Measurements from ENCODE around the gene PTPN21.

Gene PTPN21

GRCh38 chr14:88424573-88424972 lies 130.2 kb downstream of the PTPN21 start:
- TF ChIP-seq PPARA (CRISPR knock-in tag; IDR thresholded peaks at IDR 0.05; ENCODE audit: borderline replicate concordance) (no peak), ISL1 (CRISPR knock-in tag; IDR thresholded peaks at IDR 0.05) (peak; percentile 40; the same call in 1 of the 2 replicates)
- ATAC-seq, result peak; percentile 73

GRCh38 chr14:88422919-88423650 lies 131.7 kb downstream of the PTPN21 start:
- no peak for TF ChIP-seq SNAI2 (CRISPR knock-in tag; IDR thresholded peaks at IDR 0.05)
- TF ChIP-seq TCF4 (CRISPR knock-in tag; IDR thresholded peaks at IDR 0.05; ENCODE audit: borderline replicate concordance), result no peak
- TF ChIP-seq ESRRG (CRISPR knock-in tag; IDR thresholded peaks at IDR 0.05), result no peak
- TF ChIP-seq RARB (CRISPR knock-in tag; IDR thresholded peaks at IDR 0.05), result no peak
- no peak for TF ChIP-seq ARNTL (CRISPR knock-in tag; IDR thresholded peaks at IDR 0.05; ENCODE audit: borderline replicate concordance, low read depth)
- TF ChIP-seq ZNF70 (CRISPR knock-in tag; IDR thresholded peaks at IDR 0.05), result no peak
- no peak for TF ChIP-seq CSDC2 (CRISPR knock-in tag; IDR thresholded peaks at IDR 0.05)
- TF ChIP-seq TOX (CRISPR knock-in tag; IDR thresholded peaks at IDR 0.05; ENCODE audit: borderline replicate concordance), result no peak
- no peak for TF ChIP-seq ZFP3 (CRISPR knock-in tag; IDR thresholded peaks at IDR 0.05)
- TF ChIP-seq CREB5 (CRISPR knock-in tag; IDR thresholded peaks at IDR 0.05; ENCODE audit: low read depth), result no peak
- no peak for TF ChIP-seq BACH2 (CRISPR knock-in tag; IDR thresholded peaks at IDR 0.05; ENCODE audit: borderline replicate concordance)
- no peak for TF ChIP-seq ZNF8 (CRISPR knock-in tag; IDR thresholded peaks at IDR 0.05)
- no peak for TF ChIP-seq POU6F1 (CRISPR knock-in tag; IDR thresholded peaks at IDR 0.05; ENCODE audit: borderline replicate concordance, low read depth)
- no peak for TF ChIP-seq PPARA (CRISPR knock-in tag; IDR thresholded peaks at IDR 0.05; ENCODE audit: borderline replicate concordance)
- TF ChIP-seq GLIS3 (CRISPR knock-in tag; IDR thresholded peaks at IDR 0.05), result no peak
- ATAC-seq, result peak; percentile 50; the same call in 2 of the 3 replicates

GRCh38 chr14:88422047-88422446 lies 132.8 kb downstream of the PTPN21 start:
- TF ChIP-seq TSHZ2 (CRISPR knock-in tag; IDR thresholded peaks at IDR 0.05) (no peak), ZFP30 (CRISPR knock-in tag; IDR thresholded peaks at IDR 0.05) (no peak), PPARA (CRISPR knock-in tag; IDR thresholded peaks at IDR 0.05; ENCODE audit: borderline replicate concordance) (no peak), RARB (CRISPR knock-in tag; IDR thresholded peaks at IDR 0.05) (no peak), ARNTL (CRISPR knock-in tag; IDR thresholded peaks at IDR 0.05; ENCODE audit: borderline replicate concordance, low read depth) (no peak), ZNF8 (CRISPR knock-in tag; IDR thresholded peaks at IDR 0.05) (no peak)
- no peak for ATAC-seq

GRCh38 chr14:88421286-88421685 lies 133.5 kb downstream of the PTPN21 start:
- ATAC-seq, result no peak
- TF ChIP-seq ISL1 (CRISPR knock-in tag; IDR thresholded peaks at IDR 0.05) (peak; percentile 49; the same call in 1 of the 2 replicates), ZNF70 (CRISPR knock-in tag; IDR thresholded peaks at IDR 0.05) (no peak)

- no peak for ATAC-seq
- TF ChIP-seq ISL1 (CRISPR knock-in tag; IDR thresholded peaks at IDR 0.05), result no peak
- TF ChIP-seq OSR1 (CRISPR knock-in tag; IDR thresholded peaks at IDR 0.05), result no peak
- no peak for TF ChIP-seq ZC3H10 (CRISPR knock-in tag; IDR thresholded peaks at IDR 0.05)
- no peak for TF ChIP-seq ZNF70 (CRISPR knock-in tag; IDR thresholded peaks at IDR 0.05)
- no peak for TF ChIP-seq RARB (CRISPR knock-in tag; IDR thresholded peaks at IDR 0.05)
- TF ChIP-seq CSDC2 (CRISPR knock-in tag; IDR thresholded peaks at IDR 0.05), result no peak
Observed at GRCh38 chr14:88420187-88420586, 134.6 kb downstream of the PTPN21 start.

All from SK-N-SH treated with all-trans-retinoic acid at 6 μM for 48 hours (cell line).